ENCODE measurements around the gene CCDC91. TPM values are rescaled to one million over a fixed set of nuclear protein-coding genes. Genes with fewer than 3 reads are reported as not detected.

Gene CCDC91
- total and polyA plus RNA-seq, 9 of the 15 experiments (the other 6 are each of a cell fraction or from before 2014, with no cell fraction given), result 10.1 to 31.1 (median 26.3) TPM

- no peak overlapping the region for H3K9ac ChIP-seq (ENCODE audit: insufficient read depth in 1 of 2, low read depth in 2 of 2, low read length in 2 of 2)
- peak overlapping the region; percentile 19; the same call in 1 of the 3 replicates for H3K27ac ChIP-seq (ENCODE audit: extremely low read depth, low read depth, low read length)
- no peak overlapping the region for H2AFZ ChIP-seq (ENCODE audit: low read depth, low read length)
- FAIRE-seq, result no peak
- no peaks in the 10 kb centered on the region for H3K9me1 ChIP-seq (ENCODE audit: control insufficient read depth, insufficient read depth, low read length)
- H3K27me3 ChIP-seq (ENCODE audit: control insufficient read depth in 2 of 2, insufficient read depth in 2 of 2, low read length in 2 of 2), result no peaks in the 10 kb centered on the region
- ChIA-PET POLR2A (interaction anchor here (0.6 to 0.8 kb wide), 2 partner anchors 12 to 777 kb away, joined by 3 read pairs; no protein-coding TSS in a partner anchor), CTCF (ENCODE audit: low intra/inter-chr PET ratio) (no interaction called here)
- intact Hi-C loops (cut with micrococcal nuclease) (no loop called here), in situ Hi-C loops (cut with MboI) (no loop called here)
- H3K36me3 ChIP-seq (ENCODE audit: control insufficient read depth, insufficient read depth, low read length), result no peaks in the 10 kb centered on the region
- TF ChIP-seq TGIF2 (CRISPR knock-in tag; IDR thresholded peaks at IDR 0.05) (no peak), SRF (CRISPR knock-in tag; IDR thresholded peaks at IDR 0.05) (no peak), ZNF830 (CRISPR knock-in tag; IDR thresholded peaks at IDR 0.05) (no peak)
- H3K4me1 ChIP-seq (replicated peaks in 1 of 2; ENCODE audit: control insufficient read depth in 2 of 2, insufficient read depth in 2 of 2, low read length in 2 of 2), result no peaks in the 10 kb centered on the region; a peak in 1 of 5 replicates
- no peaks in the 10 kb centered on the region for H3K9me3 ChIP-seq (replicated peaks; ENCODE audit: control insufficient read depth, insufficient read depth, low read depth, low read length)
- H3K79me2 ChIP-seq (ENCODE audit: control insufficient read depth, insufficient read depth, low read length), result no peaks in the 10 kb centered on the region
- peak; percentile 39; the same call in 1 of the 3 replicates for ATAC-seq
- H3K4me3 ChIP-seq, result no peak overlapping the region
- no peaks in the 10 kb centered on the region for H4K20me1 ChIP-seq (replicated peaks; ENCODE audit: control insufficient read depth, insufficient read depth, low read length)
- no peak for DNase-seq (ENCODE audit: extremely low read depth in 1 of 4, low spot score in 3 of 4)
- no peak overlapping the region for H3K4me2 ChIP-seq (ENCODE audit: insufficient read depth, low read length)
- no TSS peak for BruUV-seq (replicated peaks)
These were observed 235.3 kb downstream of the CCDC91 start for GRCh38 chr12:28425526-28425925.

DNA sequence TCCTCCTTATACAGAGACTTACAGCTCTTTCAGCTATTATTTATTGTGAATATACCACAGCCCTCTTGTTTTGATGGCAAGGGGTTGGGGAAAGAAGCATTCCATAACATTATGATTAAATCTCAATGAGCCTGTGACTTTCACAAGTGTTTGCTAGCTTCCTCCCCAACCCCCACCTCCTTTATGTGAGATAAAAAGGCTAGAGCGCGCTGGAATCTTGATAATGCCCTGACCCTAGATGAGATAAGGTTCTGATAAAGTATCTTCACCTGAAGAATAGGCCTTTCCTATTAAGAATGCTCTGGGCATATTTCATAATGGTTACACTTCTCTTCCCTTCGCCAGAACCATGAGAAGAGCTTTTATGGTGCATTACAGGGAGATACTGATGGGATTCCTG lies 236.8 kb downstream of the CCDC91 start:
- H3K4me3 ChIP-seq, result no peak overlapping the region
- TF ChIP-seq, protein P1, sequence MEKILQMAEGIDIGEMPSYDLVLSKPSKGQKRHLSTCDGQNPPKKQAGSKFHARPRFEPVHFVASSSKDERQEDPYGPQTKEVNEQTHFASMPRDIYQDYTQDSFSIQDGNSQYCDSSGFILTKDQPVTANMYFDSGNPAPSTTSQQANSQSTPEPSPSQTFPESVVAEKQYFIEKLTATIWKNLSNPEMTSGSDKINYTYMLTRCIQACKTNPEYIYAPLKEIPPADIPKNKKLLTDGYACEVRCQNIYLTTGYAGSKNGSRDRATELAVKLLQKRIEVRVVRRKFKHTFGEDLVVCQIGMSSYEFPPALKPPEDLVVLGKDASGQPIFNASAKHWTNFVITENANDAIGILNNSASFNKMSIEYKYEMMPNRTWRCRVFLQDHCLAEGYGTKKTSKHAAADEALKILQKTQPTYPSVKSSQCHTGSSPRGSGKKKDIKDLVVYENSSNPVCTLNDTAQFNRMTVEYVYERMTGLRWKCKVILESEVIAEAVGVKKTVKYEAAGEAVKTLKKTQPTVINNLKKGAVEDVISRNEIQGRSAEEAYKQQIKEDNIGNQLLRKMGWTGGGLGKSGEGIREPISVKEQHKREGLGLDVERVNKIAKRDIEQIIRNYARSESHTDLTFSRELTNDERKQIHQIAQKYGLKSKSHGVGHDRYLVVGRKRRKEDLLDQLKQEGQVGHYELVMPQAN (IDR thresholded peaks at IDR 0.05; ENCODE audit: borderline replicate concordance), result no peak
- no peak for TF ChIP-seq HNRNPUL1 (IDR thresholded peaks at IDR 0.05; ENCODE audit: low read length)
- TF ChIP-seq FOSL1 (tag; conservative IDR thresholded peaks at IDR 0.05), result no peak
- TF ChIP-seq NR3C1 (CRISPR knock-in tag; IDR thresholded peaks at IDR 0.05), result no peak
- no peak for TF ChIP-seq MBD2 (IDR thresholded peaks at IDR 0.05; ENCODE audit: borderline replicate concordance, low read depth)
- no peaks in the 10 kb centered on the region for H3K79me2 ChIP-seq (ENCODE audit: control insufficient read depth, insufficient read depth, low read length)
- H3K27ac ChIP-seq (ENCODE audit: extremely low read depth, low read depth, low read length), result no peak overlapping the region
- 49% methylated on average over 3 of the region's 3 CpGs for WGBS (ENCODE audit: insufficient coverage, low coverage, missing lambda C conversion rate)
- no peaks in the 10 kb centered on the region for H3K9me3 ChIP-seq (replicated peaks; ENCODE audit: control insufficient read depth, insufficient read depth, low read depth, low read length)
- no peaks in the 10 kb centered on the region; a peak in 1 of 5 replicates for H3K4me1 ChIP-seq (replicated peaks in 1 of 2; ENCODE audit: control insufficient read depth in 2 of 2, insufficient read depth in 2 of 2, low read length in 2 of 2)
- in situ Hi-C loops (cut with MboI), result no loop called here
- H3K4me2 ChIP-seq (ENCODE audit: insufficient read depth, low read length), result no peak overlapping the region
- intact Hi-C loops (cut with micrococcal nuclease), result no loop called here
- no TSS peak for BruUV-seq (replicated peaks)
- FAIRE-seq, result no peak
- no peaks in the 10 kb centered on the region for H3K27me3 ChIP-seq (ENCODE audit: control insufficient read depth in 2 of 2, insufficient read depth in 2 of 2, low read length in 2 of 2)
- H3K9ac ChIP-seq (ENCODE audit: insufficient read depth in 1 of 2, low read depth in 2 of 2, low read length in 2 of 2), result no peak overlapping the region
- POLR2A ChIA-PET, result interaction anchor here (0.5 kb wide), 2 partner anchors 349 to 1918 kb away, joined by 3 read pairs; no protein-coding TSS in a partner anchor
- CTCF ChIA-PET (ENCODE audit: low intra/inter-chr PET ratio), result no interaction called here
- no peak for ATAC-seq
- no peaks in the 10 kb centered on the region for H4K20me1 ChIP-seq (replicated peaks; ENCODE audit: control insufficient read depth, insufficient read depth, low read length)
- H3K9me1 ChIP-seq (ENCODE audit: control insufficient read depth, insufficient read depth, low read length), result no peaks in the 10 kb centered on the region
- DNase-seq (ENCODE audit: extremely low read depth in 1 of 4, low spot score in 3 of 4), result no peak
- no peaks in the 10 kb centered on the region for H3K36me3 ChIP-seq (ENCODE audit: control insufficient read depth, insufficient read depth, low read length)
- H2AFZ ChIP-seq (ENCODE audit: low read depth, low read length), result no peak overlapping the region
